ENCODE results near the gene PLXNA4.

DNA sequence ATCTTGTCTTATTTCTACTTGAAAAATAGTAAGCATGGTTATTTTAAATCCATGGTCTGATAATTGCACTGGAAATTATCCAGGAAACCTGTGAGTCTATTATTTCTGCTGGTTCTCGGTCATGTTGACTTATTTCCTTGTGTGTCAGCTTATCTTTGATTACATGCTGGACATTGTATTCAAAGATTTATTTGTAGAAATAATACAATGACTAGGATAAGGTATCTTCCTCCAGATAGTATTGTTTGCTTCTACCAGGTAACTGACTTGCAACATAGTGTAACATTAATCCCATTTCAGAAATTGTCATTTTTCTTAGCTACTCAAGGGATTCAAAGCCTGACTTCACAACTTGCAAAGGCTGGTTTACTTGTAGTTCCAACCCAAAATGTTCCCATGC, 33.4 kb downstream of the PLXNA4 start:
- TF ChIP-seq, protein P1, sequence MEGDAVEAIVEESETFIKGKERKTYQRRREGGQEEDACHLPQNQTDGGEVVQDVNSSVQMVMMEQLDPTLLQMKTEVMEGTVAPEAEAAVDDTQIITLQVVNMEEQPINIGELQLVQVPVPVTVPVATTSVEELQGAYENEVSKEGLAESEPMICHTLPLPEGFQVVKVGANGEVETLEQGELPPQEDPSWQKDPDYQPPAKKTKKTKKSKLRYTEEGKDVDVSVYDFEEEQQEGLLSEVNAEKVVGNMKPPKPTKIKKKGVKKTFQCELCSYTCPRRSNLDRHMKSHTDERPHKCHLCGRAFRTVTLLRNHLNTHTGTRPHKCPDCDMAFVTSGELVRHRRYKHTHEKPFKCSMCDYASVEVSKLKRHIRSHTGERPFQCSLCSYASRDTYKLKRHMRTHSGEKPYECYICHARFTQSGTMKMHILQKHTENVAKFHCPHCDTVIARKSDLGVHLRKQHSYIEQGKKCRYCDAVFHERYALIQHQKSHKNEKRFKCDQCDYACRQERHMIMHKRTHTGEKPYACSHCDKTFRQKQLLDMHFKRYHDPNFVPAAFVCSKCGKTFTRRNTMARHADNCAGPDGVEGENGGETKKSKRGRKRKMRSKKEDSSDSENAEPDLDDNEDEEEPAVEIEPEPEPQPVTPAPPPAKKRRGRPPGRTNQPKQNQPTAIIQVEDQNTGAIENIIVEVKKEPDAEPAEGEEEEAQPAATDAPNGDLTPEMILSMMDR (conservative IDR thresholded peaks at IDR 0.05; ENCODE audit: low read depth in 2 of 2): no peak
- no peak for TF ChIP-seq EZH2 (IDR thresholded peaks at IDR 0.05; ENCODE audit: low read depth, unreplicated experiment)
- TF ChIP-seq CREB1 (CRISPR knock-in tag; IDR thresholded peaks at IDR 0.05; ENCODE audit: low read depth): no peak

Measured in GM23338 (cell line).